CD4-positive, alpha-beta T cell treated with Interleukin-6 at 100 ng/mL for 8 hours (primary cell): ENCODE data around the gene GRK1.

ENCODE experiments used
- DNase-seq: peaks from one replicate; pipeline ENCODE4 v3.0.0-alpha.2; 2020; ENCODE audit warnings: mixed read lengths, low spot score

The GRK1 gene

GRCh38 chr13:113775451-113776145, 108.6 kb downstream of the GRK1 start:
- DNase-seq = no peak

GRCh38 chr13:113776231-113777125, 109.5 kb downstream of the GRK1 start:
- no peak for DNase-seq

- DNase-seq = no peak
Observed at GRCh38 chr13:113777311-113778260, 110.6 kb downstream of the GRK1 start.

GRCh38 chr13:113781571-113781970, 114.6 kb downstream of the GRK1 start:
- DNase-seq = no peak

GRCh38 chr13:113782472-113782871, 115.5 kb downstream of the GRK1 start:
- DNase-seq = no peak

GRCh38 chr13:113783200-113783881, 116.3 kb downstream of the GRK1 start:
- no peak for DNase-seq

- DNase-seq = no peak
Observed at GRCh38 chr13:113783966-113784644, 117.1 kb downstream of the GRK1 start.

GRCh38 chr13:113784645-113785024, 117.6 kb downstream of the GRK1 start:
- no peak for DNase-seq

GRCh38 chr13:113785051-113786010, 118.3 kb downstream of the GRK1 start:
- no peak for DNase-seq

GRCh38 chr13:113786262-113786841, 119.3 kb downstream of the GRK1 start:
- no peak for DNase-seq
